HG02642 (cell line): ENCODE data around the gene BCOR.
A peak's percentile ranks its signal among the peaks of the same experiment; 100 is the strongest.

Experiments used
- ATAC-seq: cut with Tn5 transposase; IDR thresholded peaks from one replicate; pipeline ENCODE4 v1.9.1; 2021; ENCODE audit warnings: mild to moderate bottlenecking; ENCODE audit not compliant: unreplicated experiment, poor library complexity

BCOR gene

DNA sequence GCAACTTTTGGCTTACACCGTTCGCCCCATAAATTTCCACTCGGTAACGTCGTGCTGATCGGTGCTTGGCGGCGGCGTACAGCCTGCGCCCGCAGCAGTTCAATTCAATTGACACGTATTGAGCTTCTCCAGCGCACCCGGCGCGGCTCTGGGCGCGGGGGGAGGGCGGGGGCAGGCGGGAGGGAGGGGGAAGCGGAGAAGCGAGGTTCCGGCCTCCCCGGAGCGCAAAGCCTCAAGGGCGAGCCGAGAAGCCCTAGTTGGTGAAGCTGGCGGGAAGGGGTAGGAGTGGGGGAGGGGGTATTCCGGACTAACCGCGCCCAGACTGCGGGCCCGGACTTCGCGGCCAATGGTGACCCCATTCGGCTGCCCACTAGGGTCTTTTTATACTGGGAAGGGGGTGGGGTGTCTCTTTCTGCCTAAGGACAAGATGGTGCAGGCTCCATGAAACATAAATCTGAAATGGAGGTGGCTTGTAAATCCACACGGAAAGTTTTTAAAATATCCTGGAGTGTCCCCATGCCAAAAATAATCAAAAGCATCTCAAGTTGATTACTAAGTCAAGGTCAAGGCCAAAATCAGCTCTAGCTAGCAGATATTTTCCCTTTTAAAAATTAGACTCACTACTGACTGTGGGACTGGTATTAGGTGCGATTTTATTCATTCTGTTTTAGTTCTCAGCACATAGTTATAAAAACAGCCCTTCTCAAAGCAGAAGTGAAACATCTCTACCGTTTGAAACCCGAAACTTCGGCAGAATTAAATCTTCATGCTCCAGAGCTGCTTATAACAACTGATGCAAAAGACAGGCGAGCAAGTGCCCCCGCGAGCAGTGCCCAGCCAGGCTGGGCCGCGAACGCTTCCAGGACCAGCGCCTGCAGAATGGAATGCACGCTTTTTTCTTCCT, 1.5 kb upstream of the BCOR start:
- ATAC-seq: peak; percentile 22

DNA sequence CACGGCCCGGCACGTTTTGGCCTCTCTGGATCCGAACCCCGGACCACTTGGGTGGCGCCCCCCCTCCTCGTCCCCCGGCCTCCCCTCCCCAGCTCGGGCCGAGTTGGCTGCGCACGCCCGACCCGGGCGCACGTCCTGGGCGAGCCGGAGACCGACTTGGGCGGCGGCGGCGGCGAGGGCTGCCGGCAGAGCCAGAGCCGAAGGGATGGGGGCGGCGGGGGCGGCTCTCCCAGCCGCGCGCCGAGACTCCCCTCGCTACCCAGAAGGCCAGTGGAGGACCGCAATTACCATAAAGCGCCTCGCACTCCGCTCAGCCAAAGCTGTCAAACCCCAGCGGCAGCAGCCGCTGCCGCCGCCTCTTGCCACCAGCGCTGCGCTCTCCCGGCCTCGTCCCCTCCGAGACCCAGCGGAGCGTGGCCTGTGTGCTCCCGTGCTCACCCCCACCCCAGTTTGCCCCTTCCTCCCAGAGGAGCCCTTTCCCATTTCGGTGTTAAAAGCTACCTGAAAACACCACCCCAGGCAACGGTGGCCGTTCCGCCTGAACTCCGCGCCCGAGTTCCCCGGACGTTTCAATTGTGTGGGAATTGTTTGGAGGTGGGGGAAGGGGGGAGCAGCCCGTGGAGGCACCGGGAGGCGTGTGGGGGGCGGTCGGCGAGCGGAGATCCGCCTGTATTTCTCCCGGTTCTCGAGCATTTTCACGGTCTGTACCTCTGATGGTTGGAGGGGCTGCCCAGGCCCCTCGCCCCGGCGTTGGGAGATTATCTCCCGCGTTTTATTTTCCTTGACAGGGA, 701 bp upstream of the BCOR start:
- ATAC-seq: peak; percentile 26

DNA sequence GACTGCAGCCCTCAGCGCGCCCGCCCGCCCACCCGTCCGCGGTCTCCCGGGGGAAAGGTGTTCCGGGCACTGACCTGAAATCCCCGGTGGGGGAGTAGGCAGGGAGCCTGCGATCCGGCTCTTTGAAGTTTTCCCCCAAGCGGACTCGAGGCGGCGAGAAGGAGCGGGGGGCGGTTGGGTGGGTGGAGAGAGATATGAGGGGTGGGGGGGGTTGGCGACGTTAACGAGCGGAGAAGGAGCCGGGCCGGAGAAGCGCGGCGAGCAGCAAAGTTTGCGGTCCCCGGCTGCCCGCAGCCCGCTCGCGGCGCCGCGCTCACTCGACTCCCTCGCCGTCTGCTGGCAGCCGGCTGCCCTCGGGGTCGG, 636 bp downstream of the BCOR start:
- no peak for ATAC-seq

DNA sequence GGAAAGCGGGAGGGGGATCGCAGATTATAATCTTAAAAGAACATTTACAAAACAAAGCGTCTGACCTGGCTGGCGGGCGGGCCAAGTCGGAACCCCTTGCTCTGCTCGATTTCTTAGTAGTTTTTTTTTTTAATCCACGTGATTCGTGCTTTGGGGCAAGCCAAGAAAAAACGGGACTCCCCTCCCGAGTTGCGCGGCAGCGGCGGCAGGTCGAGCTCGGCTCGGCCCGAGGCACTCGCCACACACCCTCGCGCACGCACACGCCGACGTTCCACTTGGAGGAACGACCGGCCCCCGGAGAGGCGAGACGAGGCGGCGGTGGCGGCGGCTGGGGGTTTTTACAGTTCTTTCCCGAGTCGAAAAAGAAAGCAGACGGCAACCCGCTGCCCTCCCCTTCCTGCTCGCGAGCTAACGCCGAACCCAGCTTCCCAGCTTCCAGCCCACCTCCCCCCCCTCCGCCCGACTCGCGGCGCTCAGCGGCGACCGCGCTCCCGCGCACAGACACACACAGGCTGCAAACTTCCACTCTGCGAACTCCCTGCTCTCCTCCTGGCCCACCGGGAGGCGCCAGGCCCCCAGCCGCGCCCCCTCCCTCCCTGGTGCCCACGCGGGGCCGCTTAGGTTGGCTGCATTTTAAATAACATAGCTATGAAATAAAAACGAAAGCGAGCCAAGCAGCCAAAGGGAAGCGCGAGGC, 1.2 kb downstream of the BCOR start:
- no peak for ATAC-seq

DNA sequence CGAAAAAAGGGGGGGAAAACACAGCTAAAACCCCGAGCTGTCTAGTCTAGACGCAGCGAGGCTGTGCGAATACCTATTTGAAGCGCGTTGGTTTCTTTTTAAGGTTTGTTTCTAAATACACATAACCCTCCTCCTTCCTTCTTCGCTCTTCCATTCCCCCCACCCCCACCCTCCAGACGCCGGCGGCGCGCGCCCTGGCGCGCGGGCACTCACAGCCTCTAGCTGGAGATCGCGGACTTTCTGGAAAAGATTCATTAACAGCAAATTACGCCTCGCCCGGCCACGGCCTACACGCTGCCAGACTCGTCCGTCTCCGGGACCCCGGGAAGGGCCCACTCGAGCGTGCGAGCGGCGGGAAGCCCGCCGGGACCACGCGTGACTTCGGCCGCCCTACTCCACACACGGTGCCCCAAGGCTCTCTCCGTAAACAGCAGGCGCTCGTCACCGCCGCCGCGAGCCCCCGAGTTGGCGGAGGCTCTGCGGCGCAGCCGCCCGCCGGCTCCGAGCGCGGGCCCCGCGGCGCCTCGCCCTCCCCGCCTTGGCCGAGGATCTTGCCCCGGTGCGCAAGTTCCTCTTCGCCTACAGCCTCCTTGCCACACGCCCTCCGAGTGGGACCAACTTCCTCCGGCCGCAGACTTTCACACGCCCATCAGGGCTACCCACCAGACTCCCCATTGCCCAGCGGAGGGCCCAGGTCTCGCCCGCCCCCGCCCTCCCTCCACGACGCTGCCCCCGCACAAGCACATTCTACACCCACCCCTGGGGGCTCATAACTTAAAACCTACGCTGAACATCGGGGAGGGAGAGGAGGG, 2.0 kb downstream of the BCOR start:
- no peak for ATAC-seq

DNA sequence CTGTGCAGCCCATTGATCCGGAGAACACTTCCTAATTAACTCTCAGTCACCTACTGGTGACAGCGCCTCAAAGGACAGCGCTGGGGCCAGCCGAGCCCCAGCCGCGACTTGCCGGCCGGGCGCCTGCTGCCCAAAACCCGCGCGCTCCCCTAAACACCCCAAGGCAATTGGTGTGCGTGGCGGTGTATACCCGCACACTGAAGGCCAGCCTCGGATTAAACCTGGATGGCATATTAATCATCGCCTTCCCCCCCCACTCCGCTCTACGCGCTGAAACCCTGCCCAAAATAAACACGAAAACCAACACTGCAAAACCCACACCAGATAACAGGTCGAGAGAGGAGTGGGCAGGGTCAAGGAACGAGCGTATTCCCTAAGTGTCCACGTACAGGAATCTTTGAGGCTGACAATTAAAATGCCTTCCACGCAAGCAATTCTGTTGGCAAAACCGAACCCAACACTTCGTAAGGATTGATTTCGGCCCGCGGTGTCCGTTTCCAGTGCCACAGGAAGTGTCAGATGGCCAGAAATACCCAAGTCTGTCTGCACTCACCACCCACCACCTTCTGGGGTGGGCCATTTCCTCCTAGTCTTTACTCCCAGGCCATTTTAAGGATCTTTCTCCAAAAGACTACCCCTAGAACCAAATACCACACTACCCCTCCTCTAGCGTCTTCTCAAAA, 2.7 kb downstream of the BCOR start:
- ATAC-seq: no peak

DNA sequence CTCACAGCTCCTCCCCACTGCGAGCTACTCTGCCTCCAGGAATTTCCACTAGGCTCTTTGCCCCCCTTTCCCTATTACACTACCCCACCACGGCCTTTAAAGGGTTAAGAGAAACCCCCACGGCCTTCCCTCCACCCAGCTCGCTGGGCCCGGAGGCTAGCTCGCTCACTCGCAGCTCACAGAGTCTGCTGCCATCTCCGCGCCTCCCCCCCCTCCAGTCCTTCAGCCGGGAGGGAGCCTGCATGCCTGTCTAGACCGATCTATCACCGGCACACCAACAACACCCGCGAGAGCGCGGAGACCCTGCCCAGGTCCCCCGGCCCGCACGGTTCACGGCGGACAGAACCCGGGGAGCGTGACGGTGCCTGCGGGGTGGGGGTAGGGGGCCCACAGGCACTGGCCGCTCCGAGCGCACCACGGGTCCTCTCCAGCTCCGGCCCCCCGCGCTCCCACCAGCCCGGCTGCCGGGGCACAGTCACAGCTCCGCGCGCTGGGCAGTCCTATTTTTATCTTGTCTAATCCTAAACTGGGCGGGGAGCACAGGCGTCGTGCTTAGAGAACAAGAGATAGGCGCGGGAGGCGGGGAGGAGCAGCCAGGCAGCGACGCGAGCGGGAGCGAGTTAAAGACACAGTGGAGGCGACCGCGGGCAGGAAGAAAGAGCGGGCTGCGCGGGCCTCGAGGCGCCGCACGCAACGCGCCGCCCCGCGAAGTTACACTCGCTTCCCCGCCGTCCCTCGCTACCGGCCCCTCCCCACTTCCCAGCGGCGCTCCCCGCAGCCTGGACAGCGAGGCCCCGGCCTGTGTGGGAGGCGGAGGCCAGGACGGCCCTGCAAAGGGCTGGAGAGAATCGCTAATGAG, 3.5 kb downstream of the BCOR start:
- no peak for ATAC-seq

DNA sequence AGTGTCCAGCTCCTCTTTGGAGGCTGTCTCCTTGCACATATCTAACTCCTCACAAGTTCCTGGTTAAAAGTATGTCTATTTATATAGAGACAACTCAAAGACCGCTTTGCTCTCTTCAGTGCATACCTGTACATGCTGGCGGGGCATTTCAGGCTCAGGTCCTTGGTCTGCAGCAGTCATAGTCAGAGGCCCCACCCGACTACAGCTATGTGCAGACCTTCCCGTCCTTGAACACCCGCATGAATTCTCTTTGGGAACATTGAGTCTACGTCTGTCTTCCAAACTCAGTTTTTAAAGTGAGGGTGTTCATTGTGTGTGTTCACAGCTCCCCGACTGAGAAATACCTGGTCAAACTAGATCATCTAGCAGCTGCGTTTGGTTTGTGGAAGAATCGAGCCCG, 4.2 kb downstream of the BCOR start:
- no peak for ATAC-seq

DNA sequence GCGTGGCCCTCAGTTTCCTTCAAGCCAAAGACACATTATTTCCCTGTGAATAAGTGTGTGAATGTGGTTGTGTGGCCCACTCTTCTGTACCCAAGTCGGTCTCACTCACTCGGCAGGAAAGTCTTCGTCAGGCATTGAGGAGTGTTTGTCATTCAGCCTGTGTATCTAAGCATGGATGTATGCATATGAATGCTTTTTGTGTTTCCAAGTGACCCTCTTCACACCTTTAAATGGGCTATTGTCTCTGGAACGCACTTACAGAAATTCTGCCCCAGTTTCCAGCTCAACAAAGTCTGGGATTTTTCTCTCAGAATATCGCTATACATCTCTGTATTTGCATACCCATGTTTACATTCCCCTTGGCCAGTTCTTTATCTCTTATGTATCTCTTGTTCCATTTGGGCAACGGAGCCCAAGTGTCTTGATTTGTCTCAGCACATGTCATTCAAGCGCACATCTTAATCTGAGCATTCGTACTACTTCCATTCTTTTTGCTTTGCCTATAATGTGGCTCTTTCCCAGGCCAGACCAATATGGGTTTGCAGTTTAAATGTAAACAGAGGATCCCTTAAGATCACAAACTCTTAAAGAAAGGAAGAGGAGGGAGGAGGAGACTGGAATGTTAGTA, 4.8 kb downstream of the BCOR start:
- ATAC-seq: no peak

DNA sequence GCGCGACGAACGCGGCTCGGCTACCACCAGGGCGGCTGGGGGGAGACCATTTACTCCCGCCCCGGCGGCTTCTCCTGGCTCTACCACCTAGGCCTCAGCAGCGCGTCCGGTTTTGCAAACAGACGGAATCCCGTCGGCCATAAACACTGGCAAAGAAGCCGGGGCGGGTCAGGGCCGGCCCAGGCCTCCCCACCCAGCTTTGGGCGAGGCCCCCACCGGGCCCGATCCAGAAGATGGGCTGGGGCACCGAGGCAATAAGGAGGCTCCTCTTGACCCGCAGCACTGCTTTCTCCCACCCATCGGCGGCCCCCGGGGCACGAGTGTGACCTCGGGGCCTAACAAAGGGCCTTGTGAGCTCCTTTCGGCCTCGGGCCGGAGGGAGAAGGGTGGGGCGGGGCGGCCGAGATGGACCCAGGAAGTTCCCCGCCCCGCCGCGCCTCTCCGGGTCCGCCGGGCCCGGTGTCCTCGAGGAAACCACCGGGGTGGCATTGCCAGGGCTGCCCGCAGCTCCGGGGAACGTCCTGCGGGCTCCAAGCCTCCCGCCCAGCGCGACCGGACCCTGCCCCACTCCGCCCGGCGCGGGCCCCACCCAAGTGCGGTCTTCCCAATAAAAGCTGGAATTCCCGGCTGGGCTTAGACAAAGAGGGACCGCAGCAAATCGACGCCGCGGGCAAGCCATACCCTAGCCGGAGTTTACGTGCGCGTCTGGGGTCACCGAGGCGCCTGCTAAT, 5.9 kb downstream of the BCOR start:
- ATAC-seq: no peak

DNA sequence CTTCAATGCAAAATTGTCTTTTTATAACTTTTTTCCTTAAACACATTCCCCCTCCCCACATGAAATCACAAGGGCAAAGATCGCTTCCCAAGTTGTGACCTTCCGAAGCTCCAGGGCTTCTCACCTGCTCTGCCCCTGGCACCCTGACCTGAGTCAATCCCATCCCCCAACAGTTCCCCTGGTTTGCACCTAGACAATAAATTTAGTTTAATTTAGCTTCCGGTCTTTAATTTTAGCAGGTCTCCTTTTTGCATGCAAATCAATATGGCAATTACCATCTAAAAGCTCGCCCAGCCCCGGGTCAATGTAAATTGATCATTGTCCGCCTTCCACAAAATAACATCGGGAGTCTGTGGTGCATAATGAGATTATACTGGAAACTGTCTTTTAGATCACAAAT, 6.8 kb downstream of the BCOR start:
- no peak for ATAC-seq

DNA sequence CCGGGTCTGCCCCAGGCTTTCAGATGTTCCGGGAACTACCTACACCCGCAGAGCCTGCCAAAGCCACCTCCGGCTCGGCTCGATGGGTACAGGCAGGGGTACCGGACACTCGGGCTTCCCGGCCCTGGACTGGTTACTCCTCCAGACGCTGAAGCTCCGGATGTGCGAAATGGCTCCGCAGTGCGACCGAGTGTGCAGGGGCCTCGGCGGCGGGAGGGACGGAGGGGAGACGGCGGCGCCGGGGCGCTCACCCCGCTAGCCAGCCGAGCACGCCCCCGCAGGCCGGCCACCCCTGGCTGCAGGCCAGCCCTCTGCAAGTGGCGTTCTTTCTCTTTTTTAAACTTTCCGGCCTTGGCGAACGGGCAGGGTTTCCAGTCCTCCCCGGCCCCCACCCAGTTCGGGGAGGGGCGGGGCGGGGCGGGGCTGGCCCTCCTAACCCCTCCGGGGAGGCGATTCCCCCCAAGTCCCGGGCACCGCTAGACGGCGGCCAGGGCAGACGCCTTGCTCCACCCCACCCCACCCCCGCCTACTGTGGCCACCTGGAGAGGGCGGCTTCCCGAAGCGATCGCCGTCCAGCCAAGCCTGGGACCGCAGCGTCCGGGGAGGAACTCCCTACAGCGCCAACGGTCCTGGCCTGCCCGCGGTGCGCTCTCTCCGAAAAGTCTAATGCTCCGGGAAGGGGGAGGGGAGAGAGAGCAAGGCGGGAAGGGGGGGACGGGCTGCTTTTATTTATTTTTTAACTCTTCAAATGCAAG, 7.5 kb downstream of the BCOR start:
- no peak for ATAC-seq

DNA sequence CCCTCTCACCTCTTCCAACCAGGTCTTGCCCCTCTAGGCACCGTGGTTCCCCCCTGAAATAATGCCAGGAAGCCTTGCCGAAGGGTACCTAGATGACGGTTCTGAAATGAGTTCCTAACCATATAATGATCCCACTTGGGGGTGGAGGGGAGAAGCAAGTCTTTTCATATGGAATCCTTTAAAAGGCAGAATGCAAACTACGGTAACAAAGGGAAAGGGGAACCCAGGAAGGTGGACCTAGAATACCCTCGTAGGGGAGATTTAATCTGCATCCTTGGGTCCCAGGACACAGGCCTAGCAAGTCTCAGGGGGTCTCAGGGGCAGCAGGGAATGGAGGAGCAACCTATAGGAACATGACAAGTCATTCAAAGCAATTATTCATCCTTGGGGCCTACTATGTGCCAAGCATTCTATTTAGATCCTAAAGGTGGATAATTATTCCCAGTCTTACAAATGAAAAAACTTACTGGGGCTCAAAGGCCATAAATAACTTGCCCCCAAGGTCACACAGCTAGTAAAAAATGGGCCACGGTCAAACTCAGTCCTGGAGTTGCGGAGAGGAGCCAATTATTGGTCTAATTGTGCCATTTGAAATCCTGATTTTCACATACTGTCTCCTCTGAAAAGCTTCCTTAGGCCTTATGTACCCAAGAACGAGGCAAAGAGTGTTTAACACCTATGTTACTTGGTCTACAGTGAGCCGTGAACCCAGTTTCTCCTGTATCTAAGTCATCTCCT, 8.8 kb downstream of the BCOR start:
- no peak for ATAC-seq

DNA sequence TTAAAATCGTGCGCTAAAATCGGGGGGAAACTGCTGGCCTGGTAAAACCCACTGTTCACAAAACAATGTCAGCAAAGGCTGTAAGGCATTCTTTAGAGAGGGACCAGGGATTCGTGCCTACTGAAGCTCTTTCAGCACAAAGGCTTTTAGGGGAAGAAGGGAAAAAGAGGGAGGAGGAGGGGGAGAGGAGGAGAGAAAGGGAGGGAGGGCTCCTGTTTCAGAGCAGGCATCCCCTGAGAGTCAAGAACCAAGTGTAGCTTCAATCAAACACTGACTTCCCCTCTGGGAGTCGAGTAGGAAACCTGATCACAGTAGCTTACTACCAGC, 9.5 kb downstream of the BCOR start:
- no peak for ATAC-seq

DNA sequence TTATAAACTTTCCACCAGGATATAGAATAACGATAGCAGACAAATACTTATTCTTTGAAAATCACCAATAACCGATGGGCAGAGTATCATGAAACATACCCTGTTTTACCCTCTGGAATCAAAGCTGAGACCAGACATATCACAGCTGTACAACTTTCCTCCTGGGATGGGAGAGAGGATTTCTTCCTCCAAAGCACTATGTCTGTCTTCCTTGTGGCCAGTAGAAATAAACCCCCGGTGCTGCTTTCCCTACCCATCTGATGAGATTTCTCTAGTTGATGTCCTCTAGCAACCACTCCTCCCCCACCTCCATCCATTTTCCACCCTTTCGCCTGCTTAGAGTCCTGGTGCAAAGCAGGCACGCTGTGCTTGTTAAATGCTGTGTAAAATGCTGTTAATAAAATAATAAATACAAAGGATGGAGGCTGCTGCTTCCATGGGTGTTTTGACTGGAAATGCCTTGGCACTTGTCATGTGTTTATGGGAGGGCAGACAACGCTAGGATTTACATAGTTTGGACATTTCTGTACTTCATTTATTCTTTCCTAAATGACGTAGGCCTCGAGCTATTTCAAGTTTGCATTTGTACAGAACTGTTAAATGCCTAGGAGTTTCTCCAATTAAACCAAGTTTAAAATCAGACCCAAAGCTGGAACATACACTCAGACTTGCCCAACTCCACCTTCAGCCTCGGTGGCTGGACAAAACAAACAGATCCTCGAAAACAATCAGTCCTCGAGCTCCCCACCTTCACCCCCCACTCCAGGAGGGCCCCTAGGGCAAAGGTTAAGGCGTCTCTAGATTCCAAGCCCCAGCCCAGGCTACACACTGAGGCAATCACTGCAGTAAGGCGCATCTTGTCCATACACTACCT, 10.1 kb downstream of the BCOR start:
- ATAC-seq: no peak
